ENCODE data around the gene HIVEP2.

GRCh38 chr6:142728910-142729481 is 216.0 kb downstream of the HIVEP2 start:
- TF ChIP-seq POLR2A (IDR thresholded peaks at IDR 0.05) (no peak), CTCF (IDR thresholded peaks at IDR 0.05) (no peak)
